22Rv1 (cell line): Measurements from ENCODE around the gene TRIOBP.

ENCODE experiments used
- CTCF ChIP-seq: fragments of 450-650 bp; IDR thresholded peaks from 2 replicates; pipeline ENCODE4 v1.5.1; 2017; ENCODE audit warnings: mild to moderate bottlenecking
- ZFX ChIP-seq: fragments of 450-650 bp; IDR thresholded peaks from 2 replicates; pipeline ENCODE4 v1.6.1; 2017; ENCODE audit warnings: antibody characterized with exemption, borderline replicate concordance

- TF ChIP-seq CTCF (no peak), ZFX (no peak)
These were observed 42.1 kb upstream of the TRIOBP start for GRCh38 chr22:37654563-37655251.
